Measurements from ENCODE around the gene ABHD11. TPM values are rescaled to one million over a fixed set of nuclear protein-coding genes. Genes with fewer than 3 reads are reported as not detected.
A peak's percentile ranks its signal among the peaks of the same experiment; 100 is the strongest.
"Not testable (repeated sequence)": the region's sequence is repeated elsewhere in the genome, so short reads cannot be mapped to it uniquely, and the experiment has no call there.

Gene ABHD11, protein sequence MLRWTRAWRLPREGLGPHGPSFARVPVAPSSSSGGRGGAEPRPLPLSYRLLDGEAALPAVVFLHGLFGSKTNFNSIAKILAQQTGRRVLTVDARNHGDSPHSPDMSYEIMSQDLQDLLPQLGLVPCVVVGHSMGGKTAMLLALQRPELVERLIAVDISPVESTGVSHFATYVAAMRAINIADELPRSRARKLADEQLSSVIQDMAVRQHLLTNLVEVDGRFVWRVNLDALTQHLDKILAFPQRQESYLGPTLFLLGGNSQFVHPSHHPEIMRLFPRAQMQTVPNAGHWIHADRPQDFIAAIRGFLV
- total RNA-seq (2014; rRNA removed; shearing (Covaris generic)): 8.9 and 20.8 TPM in 2 replicates
- polyA plus RNA-seq (2016; fragmentation: Nextera tagmentation; extraction: Ambion mirVana): 17.6 and 18.1 TPM in 2 replicates

DNA sequence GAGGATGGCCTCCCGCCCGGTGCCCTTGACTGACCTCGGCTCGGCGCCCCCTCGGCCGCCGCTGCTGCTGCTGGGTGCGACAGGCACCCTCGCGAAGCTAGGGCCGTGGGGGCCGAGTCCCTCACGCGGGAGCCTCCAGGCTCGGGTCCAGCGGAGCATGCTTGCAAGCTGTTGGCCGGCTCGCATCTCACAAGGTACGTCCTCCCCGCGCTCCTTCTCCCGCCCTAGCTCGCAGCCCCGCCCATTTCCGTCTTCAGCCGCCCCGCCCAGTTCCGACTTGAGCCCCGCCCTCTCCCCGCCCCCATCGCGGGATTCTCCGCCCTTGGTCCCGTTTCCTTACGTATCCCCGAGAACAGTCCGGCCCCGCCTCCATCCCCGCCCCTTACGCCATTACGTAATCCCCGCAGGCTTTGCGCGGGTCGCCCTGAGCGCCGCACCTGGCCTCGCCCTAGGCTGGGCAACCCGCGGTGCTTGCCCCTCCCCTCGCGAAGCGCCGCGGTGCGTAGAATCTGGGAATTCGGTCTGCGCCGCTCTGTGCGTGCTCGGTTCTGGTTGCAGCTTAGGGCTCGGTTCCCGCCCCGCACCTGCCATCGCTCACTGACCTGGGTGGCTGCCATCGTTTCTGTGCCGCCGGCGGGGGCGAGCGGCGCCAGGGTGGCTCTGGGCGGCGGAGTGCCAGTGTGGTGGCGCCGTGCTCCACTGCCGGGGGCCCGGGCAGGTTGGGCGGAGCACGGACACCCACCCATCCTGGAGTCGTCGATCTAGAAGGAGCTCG is at the start of gene ABHD11:
Gene ABHD11 (minus strand): TSS at position 191 of the 775 bp plus-strand sequence. CDS start 32 bp downstream, at position 159.
- peak within 1 kb of the TSS; percentile 90 for H3K4me3 ChIP-seq
- no peaks in the 10 kb centered on the region for H3K9me2 ChIP-seq (ENCODE audit: insufficient read depth)
- no peaks in the 10 kb centered on the region for H3K36me3 ChIP-seq (ENCODE audit: low read depth)
- peak; percentile 99 for DNase-seq
- peak within 1 kb of the TSS; percentile 91 for H3K4me2 ChIP-seq (ENCODE audit: unreplicated experiment)
- whole genome bisulfite sequencing, 2 experiments (ENCODE audit: low coverage in 1 of 2, low lambda C conversion rate in 2 of 2, missing lambda C conversion rate in 2 of 2): 1% methylated on average over 71 to 74 of the region's 84 CpGs
- no peaks in the 10 kb centered on the region for H4K20me1 ChIP-seq (ENCODE audit: insufficient read depth)
- peak within 1 kb of the TSS; percentile 96 for H2AFZ ChIP-seq
- peak within 1 kb of the TSS; percentile 78 for H3K9ac ChIP-seq
- TF ChIP-seq EZH2 (IDR thresholded peaks at IDR 0.05; ENCODE audit: insufficient read depth, poor library complexity, severe bottlenecking) (no peak), EZH2phosphoT487 (IDR thresholded peaks at IDR 0.05; ENCODE audit: insufficient read depth, low read depth) (no peak)
- peak within 1 kb of the TSS; percentile 40; the same call in 1 of the 2 replicates for H3K27ac ChIP-seq
- H3K9me3 ChIP-seq (ENCODE audit: low read depth): no peaks in the 10 kb centered on the region
- no peaks in the 10 kb centered on the region for H3K27me3 ChIP-seq (replicated peaks; ENCODE audit: insufficient read depth)
- H3F3A ChIP-seq (ENCODE audit: insufficient read depth): no peaks in the 10 kb centered on the region
- H3K79me2 ChIP-seq (ENCODE audit: insufficient read depth): no peaks in the 10 kb centered on the region
- in situ Hi-C loops (cut with MboI): no loop called here
- no peaks in the 10 kb centered on the region for H3K4me1 ChIP-seq (ENCODE audit: insufficient read depth)

DNA sequence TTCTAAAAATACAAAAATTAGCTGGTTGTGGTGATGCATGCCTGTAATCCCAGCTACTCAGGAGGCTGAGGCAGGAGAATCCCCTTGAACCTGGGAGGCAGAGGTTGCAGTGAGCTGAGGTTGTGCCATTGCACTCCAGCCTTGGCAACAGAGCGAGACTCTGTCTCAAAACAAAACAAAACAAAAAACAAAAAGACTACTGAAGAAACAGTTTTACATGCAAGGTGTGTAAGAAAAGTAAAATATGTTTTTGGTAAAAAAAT is 49.1 kb upstream of the ABHD11 start:
- H3K79me2 ChIP-seq (ENCODE audit: insufficient read depth); H3K36me3 ChIP-seq (ENCODE audit: low read depth); H2AFZ ChIP-seq; H3K27me3 ChIP-seq (replicated peaks; ENCODE audit: insufficient read depth); H3K9me2 ChIP-seq (ENCODE audit: insufficient read depth); H3K4me3 ChIP-seq; H3K4me2 ChIP-seq (ENCODE audit: unreplicated experiment); H3K9me3 ChIP-seq (ENCODE audit: low read depth); H3K9ac ChIP-seq; H3K4me1 ChIP-seq (ENCODE audit: insufficient read depth); DNase-seq; in situ Hi-C loops (cut with MboI); H4K20me1 ChIP-seq (ENCODE audit: insufficient read depth); H3K27ac ChIP-seq; H3F3A ChIP-seq (ENCODE audit: insufficient read depth): not testable (repeated sequence)
- WGBS, 2 experiments (ENCODE audit: low coverage in 1 of 2, low lambda C conversion rate in 2 of 2, missing lambda C conversion rate in 2 of 2): 61 to 71% methylated on average over 1 of the region's 1 CpG

DNA sequence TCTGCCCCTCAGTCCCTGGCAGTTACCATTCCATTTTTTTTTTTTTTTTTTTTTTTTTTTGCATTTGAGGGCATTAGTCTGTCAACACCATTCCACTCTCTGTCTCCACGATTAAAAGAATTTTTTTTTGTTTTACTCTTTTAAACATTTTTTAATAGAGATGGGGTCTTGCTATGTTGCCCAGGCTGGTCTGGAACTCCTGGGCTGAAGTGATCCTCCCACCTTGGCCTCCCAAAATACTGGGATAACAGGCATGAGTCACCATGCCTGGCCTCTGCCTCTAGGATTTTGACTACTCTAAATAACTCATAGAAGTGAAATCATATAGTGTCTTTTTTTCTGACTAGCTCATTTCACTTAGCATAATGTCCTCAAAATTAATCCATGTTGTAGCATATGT is 48.0 kb upstream of the ABHD11 start:
- no peak for TF ChIP-seq EZH2 (IDR thresholded peaks at IDR 0.05; ENCODE audit: insufficient read depth, poor library complexity, severe bottlenecking)
- no peak for TF ChIP-seq EZH2phosphoT487 (IDR thresholded peaks at IDR 0.05; ENCODE audit: insufficient read depth, low read depth)
- WGBS, 2 experiments (ENCODE audit: low coverage in 1 of 2, low lambda C conversion rate in 2 of 2, missing lambda C conversion rate in 2 of 2): 30 to 52% methylated on average over 1 of the region's 1 CpG

DNA sequence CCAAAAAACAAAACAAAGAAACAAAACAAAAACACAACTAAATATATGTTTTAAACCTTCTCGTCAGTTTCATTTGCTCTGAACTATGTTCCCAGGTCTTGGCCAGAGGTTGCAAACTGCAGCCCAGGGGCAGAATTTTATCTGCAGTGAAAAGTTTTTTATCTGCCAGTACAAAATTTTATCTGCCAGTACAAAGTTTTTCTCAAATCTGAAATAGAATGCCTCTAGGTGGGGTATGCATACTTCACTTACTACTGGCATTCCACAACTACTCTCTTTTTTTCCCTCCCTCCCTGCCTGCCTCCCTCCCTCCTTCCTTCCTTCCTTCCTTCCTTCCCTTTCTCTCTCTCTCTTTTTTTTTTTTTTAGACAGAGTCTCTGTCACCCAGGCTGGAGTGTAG is 40.9 kb upstream of the ABHD11 start:
- no peaks in the 10 kb centered on the region for H4K20me1 ChIP-seq (ENCODE audit: insufficient read depth)
- DNase-seq: no peak
- no peaks in the 10 kb centered on the region for H3K9me3 ChIP-seq (ENCODE audit: low read depth)
- TF ChIP-seq EZH2 (IDR thresholded peaks at IDR 0.05; ENCODE audit: insufficient read depth, poor library complexity, severe bottlenecking) (no peak), EZH2phosphoT487 (IDR thresholded peaks at IDR 0.05; ENCODE audit: insufficient read depth, low read depth) (no peak)
- no peaks in the 10 kb centered on the region for H3K36me3 ChIP-seq (ENCODE audit: low read depth)
- no peaks in the 10 kb centered on the region for H3K27me3 ChIP-seq (replicated peaks; ENCODE audit: insufficient read depth)
- no peak overlapping the region for H3K4me2 ChIP-seq (ENCODE audit: unreplicated experiment)
- in situ Hi-C loops (cut with MboI): no loop called here
- H3K79me2 ChIP-seq (ENCODE audit: insufficient read depth): no peaks in the 10 kb centered on the region
- H3K4me1 ChIP-seq (ENCODE audit: insufficient read depth): no peaks in the 10 kb centered on the region
- H3K27ac ChIP-seq: no peak overlapping the region
- H3K9me2 ChIP-seq (ENCODE audit: insufficient read depth): no peaks in the 10 kb centered on the region
- WGBS, 2 experiments (ENCODE audit: low coverage in 1 of 2, low lambda C conversion rate in 2 of 2, missing lambda C conversion rate in 2 of 2): 96 to 100% methylated on average over 1 of the region's 1 CpG
- no peak overlapping the region for H3K4me3 ChIP-seq
- H2AFZ ChIP-seq: no peak overlapping the region
- H3F3A ChIP-seq (ENCODE audit: insufficient read depth): no peaks in the 10 kb centered on the region
- no peak overlapping the region for H3K9ac ChIP-seq

More for the DNA sequence above, 48.0 kb upstream of the ABHD11 start:
- H3K79me2 ChIP-seq (ENCODE audit: insufficient read depth): no peaks in the 10 kb centered on the region
- H3K36me3 ChIP-seq (ENCODE audit: low read depth): no peaks in the 10 kb centered on the region
- H3K9ac ChIP-seq: no peak overlapping the region
- no peaks in the 10 kb centered on the region for H3F3A ChIP-seq (ENCODE audit: insufficient read depth)
- no peak overlapping the region for H3K4me3 ChIP-seq
- H3K4me2 ChIP-seq (ENCODE audit: unreplicated experiment): no peak overlapping the region
- H4K20me1 ChIP-seq (ENCODE audit: insufficient read depth): no peaks in the 10 kb centered on the region
- H3K4me1 ChIP-seq (ENCODE audit: insufficient read depth): no peaks in the 10 kb centered on the region
- in situ Hi-C loops (cut with MboI): no loop called here
- no peak overlapping the region for H3K27ac ChIP-seq
- DNase-seq: no peak
- H2AFZ ChIP-seq: no peak overlapping the region
- H3K9me2 ChIP-seq (ENCODE audit: insufficient read depth): no peaks in the 10 kb centered on the region
- H3K27me3 ChIP-seq (replicated peaks; ENCODE audit: insufficient read depth): no peaks in the 10 kb centered on the region
- H3K9me3 ChIP-seq (ENCODE audit: low read depth): no peaks in the 10 kb centered on the region
